SU-DHL-6 (cell line): Measurements from ENCODE around the gene COL1A1.

Source experiments
- H2AFZ ChIP-seq: fragments of 200-600 bp; sonication (generic); 2 replicates; pipeline ENCODE4 v1.6.1; 2014; ENCODE audit warnings: low read depth, mild to moderate bottlenecking, moderate library complexity, mixed read lengths, antibody characterized with exemption, low read length; ENCODE audit not compliant: severe bottlenecking
- H3F3A ChIP-seq: fragments of 200-600 bp; shearing (Covaris generic); 2 replicates; pipeline ENCODE4 v1.6.0; 2016; ENCODE audit warnings: antibody characterized with exemption, mild to moderate bottlenecking; ENCODE audit not compliant: insufficient read depth
- H3K27ac ChIP-seq: fragments of 200-600 bp; sonication (generic); 2 replicates; pipeline ENCODE4 v1.5.1; 2016; ENCODE audit warnings: low read depth, mild to moderate bottlenecking, low read length, moderate library complexity, mixed read lengths
- H3K27me3 ChIP-seq: fragments of 200-600 bp; sonication (generic), shearing (Covaris generic); 2 replicates; pipeline ENCODE4 v1.6.0; 2014; ENCODE audit warnings: mild to moderate bottlenecking, low read length
- H3K36me3 ChIP-seq: fragments of 200-600 bp; sonication (generic); 2 replicates; pipeline ENCODE4 v1.6.1; 2014; ENCODE audit warnings: mild to moderate bottlenecking, low read length, mixed read lengths
- H3K4me2 ChIP-seq: fragments of 300-600, 200-600 bp; shearing (Covaris generic), sonication (generic); 2 replicates; pipeline ENCODE4 v1.6.0; 2014; ENCODE audit warnings: low read length, low read depth, mild to moderate bottlenecking; ENCODE audit not compliant: poor library complexity, severe bottlenecking
- H3K4me3 ChIP-seq: fragments of 200-600 bp; sonication (generic); 2 replicates; pipeline ENCODE4 v1.5.1; 2014; ENCODE audit warnings: antibody characterized with exemption, low read length, mild to moderate bottlenecking, mixed read lengths; ENCODE audit not compliant: insufficient read depth, poor library complexity, severe bottlenecking
- H3K79me2 ChIP-seq: fragments of 200-600 bp; sonication (generic); 2 replicates; pipeline ENCODE4 v1.6.1; 2014; ENCODE audit warnings: mild to moderate bottlenecking, low read length, moderate library complexity; ENCODE audit not compliant: insufficient read depth
- H3K9ac ChIP-seq: fragments of 200-600 bp; sonication (generic); 2 replicates; pipeline ENCODE4 v1.7.0; 2014; ENCODE audit warnings: mild to moderate bottlenecking, low read length
- H3K9me2 ChIP-seq: fragments of 200-600 bp; sonication (generic); replicated peaks from 2 replicates; pipeline ENCODE4 v1.6.1; 2014; ENCODE audit warnings: low read length; ENCODE audit not compliant: insufficient read depth
- H3K9me3 ChIP-seq: fragments of 200-600 bp; sonication (generic); 2 replicates; pipeline ENCODE4 v1.6.1; 2014; ENCODE audit warnings: low read length, mixed read lengths; ENCODE audit not compliant: insufficient read depth
- H4K20me1 ChIP-seq: fragments of 200-600 bp; sonication (generic); 2 replicates; pipeline ENCODE4 v1.6.1; 2014; ENCODE audit warnings: low read depth, mild to moderate bottlenecking, antibody characterized with exemption, low read length, moderate library complexity, mixed read lengths
- CTCF ChIP-seq: fragments of 200-600 bp; sonication (generic); IDR thresholded peaks from one replicate; pipeline ENCODE4 v1.5.1; 2017; ENCODE audit warnings: antibody characterized with exemption, mild to moderate bottlenecking, low read length, moderate library complexity; ENCODE audit not compliant: insufficient read depth, poor library complexity, severe bottlenecking
- EZH2phosphoT487 ChIP-seq: fragments of 200-600 bp; sonication (generic), shearing (Covaris generic); conservative IDR thresholded peaks from 2 replicates; pipeline ENCODE4 v1.6.1; 2018; ENCODE audit warnings: mild to moderate bottlenecking, antibody characterized with exemption, low read length, moderate library complexity, mixed read lengths

Gene COL1A1

GRCh38 chr17:50192618-50193291 lies 8.7 kb downstream of the COL1A1 start:
- H3K9me2 ChIP-seq, result no peaks in the 10 kb centered on the region
- H2AFZ ChIP-seq, result no peak overlapping the region
- H3K4me2 ChIP-seq, result no peak overlapping the region
- TF ChIP-seq CTCF, result no peak
- no peak for TF ChIP-seq EZH2phosphoT487
- no peak overlapping the region for H3K27ac ChIP-seq
- no peaks in the 10 kb centered on the region for H3K36me3 ChIP-seq
- no peaks in the 10 kb centered on the region for H4K20me1 ChIP-seq
- H3K9ac ChIP-seq, result no peak overlapping the region
- no peaks in the 10 kb centered on the region for H3K79me2 ChIP-seq
- H3K9me3 ChIP-seq, result no peaks in the 10 kb centered on the region
- H3K4me3 ChIP-seq, result no peak overlapping the region
- no peaks in the 10 kb centered on the region for H3F3A ChIP-seq
- no peaks in the 10 kb centered on the region for H3K27me3 ChIP-seq

GRCh38 chr17:50192144-50192617 lies 9.2 kb downstream of the COL1A1 start:
- Histone ChIP-seq H3K36me3 (no peaks in the 10 kb centered on the region), H3K27me3 (no peaks in the 10 kb centered on the region), H3K4me2 (no peak overlapping the region), H4K20me1 (no peaks in the 10 kb centered on the region), H3K79me2 (no peaks in the 10 kb centered on the region), H3F3A (no peaks in the 10 kb centered on the region), H3K9ac (no peak overlapping the region), H3K9me3 (no peaks in the 10 kb centered on the region), H3K9me2 (no peaks in the 10 kb centered on the region), H3K4me3 (no peak overlapping the region), H2AFZ (no peak overlapping the region), H3K27ac (no peak overlapping the region)
- TF ChIP-seq CTCF, result no peak
- TF ChIP-seq EZH2phosphoT487, result no peak

GRCh38 chr17:50191359-50192143 lies 9.9 kb downstream of the COL1A1 start:
- H3K36me3 ChIP-seq, result no peaks in the 10 kb centered on the region
- no peaks in the 10 kb centered on the region for H3K27me3 ChIP-seq
- no peak overlapping the region for H3K9ac ChIP-seq
- no peak overlapping the region for H3K4me2 ChIP-seq
- no peaks in the 10 kb centered on the region for H3K9me3 ChIP-seq
- TF ChIP-seq EZH2phosphoT487 (no peak), CTCF (no peak)
- H4K20me1 ChIP-seq, result no peaks in the 10 kb centered on the region
- H3K79me2 ChIP-seq, result no peaks in the 10 kb centered on the region
- no peak overlapping the region for H3K27ac ChIP-seq
- no peak overlapping the region for H3K4me3 ChIP-seq
- no peak overlapping the region for H2AFZ ChIP-seq
- no peaks in the 10 kb centered on the region for H3K9me2 ChIP-seq
- H3F3A ChIP-seq, result no peaks in the 10 kb centered on the region
